ENCODE data around the gene MARK2.

MARK2 gene

DNA sequence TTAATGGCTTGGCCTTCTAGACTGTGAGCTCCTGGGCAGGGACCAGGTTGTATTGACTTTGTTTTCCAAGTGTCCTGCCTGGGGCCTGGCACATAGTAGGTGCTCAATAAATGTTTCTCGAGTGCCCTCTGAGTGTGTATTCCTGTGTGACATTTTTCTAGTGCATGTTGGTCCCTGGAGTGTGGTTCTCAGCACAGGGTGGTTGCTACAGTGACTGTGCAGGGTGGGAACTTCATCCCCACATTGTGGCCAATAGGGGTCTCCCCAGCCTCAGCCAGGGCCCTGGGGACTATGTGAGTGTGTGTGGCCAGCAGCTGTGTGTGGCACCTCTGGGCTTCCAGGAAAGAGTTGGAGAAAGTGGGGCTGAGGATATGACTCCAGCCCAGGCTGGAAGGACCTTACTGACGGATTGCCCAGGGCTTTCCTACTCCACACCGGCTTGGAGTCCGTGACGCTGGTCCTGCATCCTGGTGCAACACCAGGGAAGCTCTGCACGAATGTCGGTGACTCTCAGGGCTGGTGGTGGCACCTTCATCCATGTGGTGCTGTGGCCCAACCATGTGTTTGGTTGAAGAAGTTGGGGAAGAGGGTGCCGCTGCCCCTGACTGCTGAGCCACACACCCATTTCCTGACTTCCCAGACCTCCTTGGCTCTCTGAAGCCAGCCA is 9.0 kb upstream of the MARK2 start:
- no peak for DNase-seq (ENCODE audit: low read depth in 2 of 2, low spot score in 1 of 2)

DNA sequence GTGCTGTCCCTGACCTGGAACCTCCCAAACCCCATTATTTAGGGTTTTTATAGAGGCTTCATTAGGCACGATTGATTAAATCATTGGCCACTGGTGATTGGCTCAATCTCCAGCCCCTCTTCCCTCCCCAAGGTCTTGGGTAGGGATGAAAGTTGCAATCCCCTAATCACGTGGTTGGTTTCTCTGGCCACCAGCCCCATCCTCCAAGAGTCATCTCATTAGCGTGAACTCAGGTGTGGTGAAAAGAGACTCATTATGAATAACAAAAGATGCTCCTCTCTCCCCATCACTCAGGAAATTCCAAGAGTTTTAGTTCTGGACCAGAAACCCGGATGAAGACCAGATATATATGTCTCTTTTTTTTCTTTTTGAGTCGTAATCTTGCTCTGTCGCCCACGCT is 7.6 kb upstream of the MARK2 start:
- DNase-seq (ENCODE audit: low read depth in 2 of 2, low spot score in 1 of 2) = no peak

DNA sequence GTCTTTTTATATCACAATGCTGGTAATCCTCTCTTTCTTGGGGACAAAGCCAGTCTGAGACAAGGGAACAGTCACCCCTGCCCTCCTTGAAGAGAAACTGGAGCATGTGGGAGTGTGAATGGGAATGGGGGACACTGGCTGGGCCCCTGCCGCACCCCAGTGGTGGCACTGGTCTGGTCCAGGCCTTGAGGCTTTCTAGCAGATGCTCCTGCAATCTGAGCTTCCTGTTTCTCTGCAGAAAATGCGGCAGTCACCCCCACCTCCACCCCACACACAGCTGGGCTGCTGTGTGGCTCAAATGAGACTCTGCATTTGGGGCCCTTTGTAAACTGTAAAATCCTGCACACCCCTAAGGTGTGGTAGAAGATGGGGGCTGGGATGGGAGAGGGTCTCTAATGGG is 6.6 kb upstream of the MARK2 start:
- DNase-seq (ENCODE audit: low read depth in 2 of 2, low spot score in 1 of 2) = no peak

DNA sequence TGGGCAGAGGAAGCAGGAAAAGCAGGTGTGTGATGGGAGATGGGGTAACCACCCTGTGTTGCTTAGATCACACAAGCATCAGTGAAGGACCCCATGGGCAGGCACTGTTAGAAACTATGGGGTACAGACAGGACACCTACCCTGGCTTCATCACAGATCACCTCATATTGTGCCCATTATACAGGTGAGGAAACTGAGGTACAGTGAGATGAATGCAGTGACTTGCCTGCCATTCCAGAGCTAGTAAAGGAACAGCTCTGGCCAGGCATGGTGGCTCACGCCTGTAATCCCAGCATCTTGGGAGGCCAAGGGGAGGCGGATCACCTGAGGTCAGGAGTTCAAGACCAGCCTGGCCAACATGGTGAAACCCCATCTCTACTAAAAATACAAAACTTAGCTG is 5.9 kb upstream of the MARK2 start:
- no peak for DNase-seq (ENCODE audit: low read depth in 2 of 2, low spot score in 1 of 2)

DNA sequence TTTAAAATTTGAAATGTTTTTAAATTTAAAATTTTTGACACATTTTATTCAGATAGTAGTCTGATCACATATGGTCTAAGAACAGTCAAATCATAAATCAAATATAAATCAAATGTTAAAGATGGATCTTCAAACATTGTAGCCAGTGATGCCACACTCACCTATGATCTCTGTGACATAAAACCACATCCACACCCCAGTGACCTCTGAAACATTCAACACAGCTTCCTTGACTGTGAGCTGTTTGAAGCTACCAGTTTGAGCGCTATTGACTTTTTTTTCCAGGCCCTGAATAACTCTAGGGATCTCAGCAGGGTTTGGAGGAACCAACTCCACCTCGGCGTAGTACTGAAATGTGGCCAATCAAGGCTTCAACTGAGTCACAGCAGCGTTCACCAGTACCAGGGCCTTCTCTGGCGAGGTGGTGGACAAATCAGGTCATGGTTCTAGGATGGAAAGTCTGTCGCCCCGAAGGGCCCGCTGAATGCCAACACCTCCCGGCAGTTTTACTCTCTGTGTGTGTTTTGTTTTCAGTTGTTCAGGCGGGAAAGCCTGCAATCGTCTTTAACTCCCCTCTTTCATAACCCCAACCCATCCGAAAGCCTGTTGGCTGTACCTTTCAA is 4.3 kb upstream of the MARK2 start:
- no peak for DNase-seq (ENCODE audit: low read depth in 2 of 2, low spot score in 1 of 2)

DNA sequence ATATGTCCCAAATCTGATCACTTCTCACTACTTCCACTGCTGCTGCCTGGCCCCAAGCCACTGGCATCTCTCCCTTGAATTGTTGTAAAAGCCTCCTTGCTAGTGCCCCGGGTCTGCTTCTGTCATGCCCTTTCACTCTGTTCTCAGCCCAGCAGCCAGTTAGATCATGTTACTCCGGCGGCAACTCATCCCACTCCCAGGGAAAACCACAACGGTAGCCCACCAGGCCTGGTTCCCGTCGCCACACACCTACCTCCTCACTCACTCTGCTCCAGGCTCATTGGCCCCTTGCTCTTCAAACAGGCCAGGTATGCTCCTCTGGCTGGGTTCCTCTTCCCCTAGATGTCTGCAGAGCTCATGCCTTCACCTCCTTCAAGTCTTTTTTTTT is 3.8 kb upstream of the MARK2 start:
- DNase-seq (ENCODE audit: low read depth in 2 of 2, low spot score in 1 of 2) = no peak

DNA sequence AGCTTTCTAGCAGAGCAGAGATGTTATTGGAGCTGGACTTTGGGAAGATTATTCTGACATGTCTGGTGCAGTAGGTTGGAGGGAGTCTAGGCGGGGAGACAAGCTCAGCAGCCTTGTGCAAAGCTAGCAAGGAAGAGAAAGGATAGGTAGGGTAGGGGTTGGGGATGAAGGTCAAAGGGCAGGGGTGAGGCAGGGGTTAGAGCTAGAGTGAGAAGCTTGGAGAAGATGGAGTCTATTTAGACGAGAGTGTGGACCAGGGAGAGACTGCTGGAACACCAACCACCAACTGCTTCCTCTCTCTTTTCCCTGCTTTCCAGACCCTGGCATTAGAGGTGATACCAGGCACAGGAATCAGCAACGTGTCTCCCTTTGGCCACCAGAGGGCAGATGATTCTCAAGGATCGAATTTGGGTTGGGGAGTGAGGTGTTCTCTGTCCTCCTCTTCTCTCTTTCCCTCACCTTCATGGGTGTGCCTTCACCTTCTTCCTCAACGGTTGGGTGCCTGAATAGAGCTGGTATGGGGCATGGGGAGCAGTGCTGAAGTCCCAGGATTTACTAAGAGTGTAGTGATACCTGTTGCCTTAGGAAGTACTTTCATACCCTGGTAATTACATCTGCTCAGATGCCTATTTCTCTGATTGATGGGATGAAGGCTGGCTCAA is 1.8 kb upstream of the MARK2 start:
- DNase-seq (ENCODE audit: low read depth in 2 of 2, low spot score in 1 of 2) = peak in 1 of 2 donors; percentile 57

DNA sequence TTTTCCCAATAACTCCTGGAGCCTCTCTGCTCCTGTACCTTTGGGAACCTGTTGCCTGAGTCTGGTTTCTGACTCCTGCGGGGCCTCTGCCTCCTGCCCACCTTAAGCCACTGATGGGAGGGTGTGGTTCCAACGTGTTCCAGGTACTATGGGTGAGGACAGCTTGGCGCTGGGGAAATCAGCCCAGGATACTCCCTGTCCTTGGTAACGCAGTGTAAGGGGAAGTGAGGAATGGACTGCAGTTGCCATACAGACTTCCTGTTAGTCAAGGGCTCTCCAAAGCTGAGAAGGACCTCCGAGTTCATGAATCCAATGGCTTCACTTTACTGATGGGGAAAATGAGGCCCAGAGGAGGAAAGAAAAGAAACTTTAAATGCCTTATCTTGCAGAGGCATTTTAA is 1.2 kb upstream of the MARK2 start:
- DNase-seq (ENCODE audit: low read depth in 2 of 2, low spot score in 1 of 2) = no peak

DNA sequence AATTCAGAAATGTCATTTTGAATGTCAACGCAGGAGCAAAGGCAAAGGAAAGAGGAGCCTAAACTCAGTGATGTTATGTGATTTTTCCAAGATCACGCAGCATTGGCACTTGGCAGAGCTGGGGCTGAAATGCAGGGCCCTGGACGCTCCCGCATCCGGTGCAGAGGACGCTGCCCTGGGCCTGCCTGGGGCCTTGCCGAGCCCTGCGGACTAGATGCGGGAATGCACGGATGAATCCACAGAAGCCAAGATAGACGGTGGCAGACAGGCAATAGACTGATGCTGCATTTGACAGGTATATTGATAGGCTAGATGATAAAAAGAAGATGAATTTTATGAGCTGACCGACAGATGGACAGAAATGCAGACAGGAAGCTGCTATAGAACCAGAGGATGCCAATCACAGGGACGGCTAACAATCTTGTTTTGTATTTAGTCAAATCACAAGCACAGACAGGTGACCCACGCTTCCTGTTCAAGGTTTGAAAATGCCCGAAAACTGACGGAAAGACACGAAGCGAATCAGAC is 696 bp upstream of the MARK2 start:
- DNase-seq (ENCODE audit: low read depth in 2 of 2, low spot score in 1 of 2) = no peak

DNA sequence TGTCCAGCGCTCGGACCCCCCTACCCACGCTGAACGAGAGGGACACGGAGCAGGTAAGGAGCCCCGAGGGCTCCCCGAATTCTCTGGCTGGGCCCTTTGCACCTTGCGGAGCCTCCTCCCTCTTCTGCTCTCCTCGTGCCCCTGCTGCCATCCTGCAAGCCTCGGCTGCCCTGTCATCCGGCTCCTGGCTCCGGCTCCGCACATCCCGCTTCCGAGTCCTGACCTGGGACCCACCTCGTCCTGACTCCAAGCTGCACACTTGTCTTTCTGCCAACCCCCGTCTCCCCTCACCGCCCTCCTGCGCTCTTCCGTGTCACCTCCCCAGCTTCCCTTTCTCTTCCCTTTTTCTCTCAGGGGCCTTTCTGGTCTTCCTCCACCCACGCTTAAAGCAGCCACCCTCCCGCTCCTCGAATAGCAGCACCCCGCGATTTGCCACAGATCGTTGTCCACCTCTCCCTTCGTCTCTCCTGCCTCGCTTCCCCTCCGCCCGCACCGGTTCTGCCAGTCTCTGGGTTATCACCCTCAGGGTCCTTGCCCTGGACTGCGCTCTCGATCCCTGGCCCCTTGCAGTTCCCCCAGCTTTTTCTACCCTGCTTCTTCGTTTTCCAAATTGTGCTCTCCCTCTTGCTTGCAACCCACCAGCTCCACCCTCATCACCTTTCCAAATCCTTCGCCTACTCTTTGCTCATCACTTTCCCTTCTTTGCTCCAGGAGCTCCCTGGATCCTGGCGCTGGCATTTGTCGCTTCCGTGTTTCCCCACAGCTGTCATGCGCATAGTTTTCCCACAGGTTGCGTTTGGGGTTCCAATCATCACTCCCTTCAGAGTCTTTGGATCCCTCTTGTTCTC is 822 bp downstream of the MARK2 start:
- no peak for DNase-seq (ENCODE audit: low read depth in 2 of 2, low spot score in 1 of 2)

DNA sequence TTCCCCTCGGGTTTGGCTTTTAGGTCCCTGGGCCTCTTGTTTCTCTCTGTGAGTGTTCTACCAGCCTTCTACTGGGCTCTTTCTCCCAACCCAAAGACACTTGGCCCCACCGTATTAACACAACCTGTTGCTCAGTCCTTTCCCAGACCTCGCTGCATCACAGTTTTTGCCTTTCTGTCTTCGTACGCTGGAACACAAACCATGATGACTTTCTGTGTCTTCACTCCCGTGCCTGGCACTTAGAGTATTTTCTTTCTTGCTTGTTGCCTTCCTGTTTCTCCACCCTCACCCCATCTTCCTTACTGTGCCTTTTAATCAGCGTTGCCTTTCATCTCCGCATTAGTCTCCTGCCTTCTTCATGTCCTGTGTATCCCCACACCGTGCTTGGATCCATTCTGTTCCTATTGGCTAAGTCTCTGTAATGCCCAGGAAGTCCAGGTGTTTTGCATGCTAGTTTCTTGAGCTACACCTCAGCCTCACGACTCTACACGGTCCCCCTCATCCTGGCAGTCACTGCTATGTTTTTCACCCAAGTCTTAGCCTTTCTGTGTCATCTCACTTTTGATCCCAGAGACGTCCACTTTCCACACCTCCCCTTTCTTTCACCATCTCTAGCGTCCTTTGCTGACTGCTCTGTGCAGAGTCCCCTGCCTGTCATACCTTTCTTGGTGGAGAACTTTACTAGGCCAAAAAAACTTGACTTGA is 1.6 kb downstream of the MARK2 start:
- no peak for DNase-seq (ENCODE audit: low read depth in 2 of 2, low spot score in 1 of 2)

DNA sequence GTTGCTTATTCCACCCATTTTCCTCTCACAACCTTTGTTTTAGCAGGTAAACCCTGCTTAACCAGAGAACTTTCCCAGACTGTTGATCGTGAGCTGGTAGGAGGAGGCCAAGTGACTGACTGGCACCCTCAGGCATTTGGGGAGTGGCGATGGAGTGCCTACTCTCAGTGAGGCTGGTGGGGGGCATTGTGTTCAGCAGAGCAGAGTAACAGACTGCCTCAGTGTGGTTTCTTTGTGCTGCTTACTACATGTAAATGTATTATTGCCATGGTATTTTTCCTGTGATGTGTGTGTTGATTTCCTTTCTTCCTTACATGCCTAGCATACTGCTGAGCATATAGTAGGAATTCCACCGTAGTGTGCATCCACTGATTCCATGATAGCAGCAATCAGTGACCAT is 2.6 kb downstream of the MARK2 start:
- no peak for DNase-seq (ENCODE audit: low read depth in 2 of 2, low spot score in 1 of 2)

DNA sequence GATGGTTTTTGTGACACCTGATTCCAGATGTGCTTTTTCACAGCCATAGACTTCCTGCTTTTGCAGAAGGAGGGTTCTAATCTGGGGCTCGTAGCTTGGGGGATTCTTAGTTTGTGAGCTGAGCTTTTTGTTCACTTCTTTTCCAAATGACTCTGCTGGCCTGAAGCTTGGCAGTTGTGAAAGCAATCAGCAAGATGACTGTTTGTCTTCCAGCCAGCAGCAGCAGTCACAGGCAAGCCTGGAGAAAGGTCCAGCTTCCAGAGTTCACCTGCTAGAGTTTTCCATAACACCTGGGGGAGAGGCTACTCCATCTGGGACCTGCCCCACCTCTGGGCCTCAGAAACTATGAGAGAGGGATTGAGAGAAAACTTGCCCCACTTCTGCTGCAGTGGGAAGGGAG is 4.1 kb downstream of the MARK2 start:
- DNase-seq (ENCODE audit: low read depth in 2 of 2, low spot score in 1 of 2) = no peak

DNA sequence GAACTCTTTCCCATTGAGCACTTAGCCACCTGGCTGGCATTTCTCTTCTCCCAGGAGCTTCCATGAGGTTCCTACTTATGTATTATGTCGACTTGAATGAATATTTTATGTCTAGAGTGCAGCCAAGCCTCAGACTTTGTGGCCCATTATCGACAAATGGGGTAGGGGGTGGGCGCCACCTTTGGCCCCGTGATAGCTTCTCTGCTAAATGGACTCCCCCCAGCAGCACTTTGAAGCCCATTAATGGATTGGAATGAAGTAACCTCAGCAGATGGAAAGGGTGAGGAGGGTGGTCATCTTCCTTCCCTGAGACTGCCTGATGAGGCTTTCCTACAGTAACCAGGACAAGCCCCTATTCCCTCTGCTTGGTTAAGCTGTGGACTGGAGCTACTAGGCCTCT is 5.9 kb downstream of the MARK2 start:
- DNase-seq (ENCODE audit: low read depth in 2 of 2, low spot score in 1 of 2) = no peak

DNA sequence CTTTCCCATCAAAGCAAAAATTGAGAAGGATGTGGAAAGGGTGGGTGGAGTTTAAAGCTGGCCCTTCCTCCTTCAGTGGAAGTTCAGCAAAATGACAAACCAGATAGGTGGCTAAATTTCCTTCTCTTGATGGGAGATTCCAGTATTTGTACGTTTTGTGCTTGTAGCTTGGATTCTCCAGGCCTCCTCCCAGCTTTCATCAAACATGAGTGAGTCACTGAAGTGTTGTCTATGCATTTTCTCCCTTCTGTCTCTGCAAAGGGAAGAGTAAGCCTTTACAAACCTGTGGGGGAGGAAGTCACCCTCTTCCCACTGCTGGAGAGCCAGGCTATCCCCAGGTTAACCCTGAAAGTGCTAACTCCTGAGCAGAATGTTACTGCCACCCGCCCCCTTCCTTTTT is 6.4 kb downstream of the MARK2 start:
- no peak for DNase-seq (ENCODE audit: low read depth in 2 of 2, low spot score in 1 of 2)

DNA sequence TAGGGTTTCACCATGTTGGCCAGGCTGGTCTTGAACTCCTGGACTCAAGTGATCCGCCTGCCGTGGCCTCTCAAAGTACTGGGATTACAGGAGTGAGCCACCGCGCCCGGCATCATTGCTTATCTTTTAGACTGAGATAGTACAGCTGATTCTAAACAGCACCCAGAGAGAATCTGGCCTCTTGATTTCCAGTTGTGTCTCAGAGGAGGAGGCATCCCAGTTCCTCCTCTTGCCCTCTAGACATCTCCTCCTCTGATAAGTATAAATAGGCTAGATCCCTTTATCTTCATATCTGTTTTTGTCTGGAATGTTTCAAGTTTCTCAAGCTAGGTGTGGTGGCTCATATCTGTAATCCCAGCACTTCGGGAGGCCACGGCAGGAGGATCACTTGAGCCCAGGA is 7.0 kb downstream of the MARK2 start:
- DNase-seq (ENCODE audit: low read depth in 2 of 2, low spot score in 1 of 2) = no peak

DNA sequence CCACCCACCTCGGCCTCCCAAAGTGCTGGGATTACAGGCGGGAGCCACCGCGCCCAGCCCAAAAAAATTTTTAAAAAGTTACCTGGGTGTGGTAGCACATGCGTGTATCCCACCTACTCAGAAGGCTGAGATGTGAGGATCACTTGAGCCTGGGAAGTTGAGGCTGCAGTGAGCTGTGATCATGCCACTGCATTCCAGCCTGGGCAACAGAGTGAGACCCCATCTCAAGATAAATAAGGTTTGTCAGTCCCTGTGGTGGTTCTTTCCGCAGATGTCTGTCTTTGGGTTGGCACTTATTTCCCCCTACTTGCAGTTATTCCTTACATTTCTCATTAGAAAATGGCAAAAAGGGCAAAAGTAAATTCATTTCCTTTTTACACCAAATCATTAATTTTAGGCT is 8.0 kb downstream of the MARK2 start:
- no peak for DNase-seq (ENCODE audit: low read depth in 2 of 2, low spot score in 1 of 2)

DNA sequence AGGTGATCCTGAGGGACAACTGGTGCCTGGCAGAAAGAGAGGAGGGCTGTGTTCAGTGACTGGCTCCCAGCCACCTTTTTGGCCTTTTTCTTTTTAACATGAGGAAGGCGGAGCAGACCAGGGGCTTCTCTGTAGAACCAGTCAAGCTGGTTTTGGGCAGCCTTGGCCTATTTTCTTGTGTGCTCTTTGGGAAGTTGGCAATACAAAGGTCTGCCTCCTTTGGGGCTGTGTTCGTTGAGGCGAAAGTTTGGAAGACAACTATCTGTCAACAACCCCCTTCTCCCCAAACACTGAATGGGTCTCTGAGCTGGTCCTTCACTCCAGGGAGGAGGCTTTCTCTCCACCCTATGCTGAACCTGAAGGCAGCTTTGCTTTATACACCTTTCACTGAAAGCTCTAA is 8.5 kb downstream of the MARK2 start:
- no peak for DNase-seq (ENCODE audit: low read depth in 2 of 2, low spot score in 1 of 2)

DNA sequence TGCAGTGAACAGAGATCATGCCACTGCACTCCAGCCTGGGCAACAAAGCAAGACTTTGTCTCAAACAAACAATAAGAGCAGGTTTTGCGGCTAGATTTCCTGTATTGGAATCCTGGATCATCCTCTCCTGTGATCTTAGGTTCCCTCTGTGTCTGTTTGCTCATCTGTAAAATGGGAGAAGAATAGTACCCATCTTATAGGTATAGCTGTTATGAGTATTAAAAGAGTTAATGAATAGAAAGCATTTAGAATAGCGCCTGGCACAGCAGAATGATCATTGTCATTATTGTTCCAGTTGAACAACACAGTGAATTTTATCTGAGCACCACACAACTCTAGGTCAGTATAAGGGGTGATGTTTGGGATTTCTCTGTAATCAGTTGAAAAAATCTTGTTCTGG is 10.8 kb downstream of the MARK2 start:
- no peak for DNase-seq (ENCODE audit: low read depth in 2 of 2, low spot score in 1 of 2)

DNA sequence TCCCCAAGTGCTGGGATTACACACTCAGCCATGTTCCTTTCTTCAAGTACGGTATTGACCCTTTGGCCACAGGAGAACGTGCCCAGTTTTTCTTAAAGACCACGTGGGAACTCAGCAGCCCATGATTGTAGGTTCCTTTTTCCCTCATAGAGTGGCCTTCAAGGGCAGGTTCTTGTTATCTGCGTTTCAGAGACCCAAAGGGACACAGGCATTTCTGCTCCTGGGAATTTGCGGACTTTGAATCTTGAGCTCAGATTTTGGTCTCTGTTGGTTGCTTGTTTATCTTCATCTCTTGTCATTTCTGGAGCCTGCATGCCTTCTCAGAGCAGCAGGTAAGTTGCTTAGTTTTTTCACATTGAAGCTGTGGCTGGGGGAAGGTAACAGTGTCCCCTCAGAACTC is 12.0 kb downstream of the MARK2 start:
- no peak for DNase-seq (ENCODE audit: low read depth in 2 of 2, low spot score in 1 of 2)

DNA sequence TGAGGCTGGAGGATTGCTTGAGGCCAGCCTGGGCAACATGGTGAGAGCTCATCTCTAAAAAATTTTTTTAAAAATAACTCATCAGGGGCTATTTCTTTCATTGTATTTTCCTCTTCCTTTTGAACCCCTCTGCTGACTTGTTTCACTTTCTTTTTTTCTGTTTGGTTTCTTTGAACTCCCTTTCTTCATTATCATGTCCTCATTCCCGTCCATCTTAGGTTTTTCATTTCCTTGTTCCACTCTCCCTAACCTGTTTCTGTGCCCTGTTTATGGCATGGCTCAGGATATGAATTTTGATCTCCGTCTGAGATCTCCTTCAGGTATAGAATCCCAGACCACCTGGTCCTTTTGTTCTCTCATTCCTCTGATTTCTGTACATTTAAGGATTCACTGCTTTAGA is 12.5 kb downstream of the MARK2 start:
- no peak for DNase-seq (ENCODE audit: low read depth in 2 of 2, low spot score in 1 of 2)
